Liver (tissue), 9 donors: ENCODE data around the gene KRTAP10-5. TPM values are rescaled to one million over a fixed set of nuclear protein-coding genes. Genes with fewer than 3 reads are reported as not detected.

Experiments
- DNase-seq: peaks from one replicate; pipeline ENCODE4 v3.0.0-alpha.2; 2017; ENCODE audit warnings: low spot score
- H3K27ac ChIP-seq, 2 donors: one replicate each; pipeline ENCODE4 v1.7.0; 2013; ENCODE audit warnings: inconsistent platforms in 2 of 2, low read length in 2 of 2, control low read depth in 1 of 2, low read depth in 1 of 2, mild to moderate bottlenecking in 1 of 2
- H3K27me3 ChIP-seq, 4 donors: one replicate each; pipeline versions ENCODE4 v1.6.1 to v1.7.0; 2013; ENCODE audit warnings: low read length in 3 of 4, inconsistent platforms in 1 of 4, mild to moderate bottlenecking in 1 of 4, moderate library complexity in 1 of 4; ENCODE audit not compliant: control insufficient read depth in 4 of 4, insufficient read depth in 4 of 4
- H3K36me3 ChIP-seq, 4 donors: one replicate each; pipeline versions ENCODE4 v1.6.1 to v1.7.0; 2013; ENCODE audit warnings: low read length in 3 of 4, mild to moderate bottlenecking in 3 of 4, low read depth in 1 of 4, moderate library complexity in 1 of 4; ENCODE audit not compliant: control insufficient read depth in 4 of 4, insufficient read depth in 3 of 4
- H3K4me1 ChIP-seq, 4 donors: one replicate each; pipeline versions ENCODE4 v1.6.1 to v1.7.0; 2013; ENCODE audit warnings: low read length in 3 of 4, mild to moderate bottlenecking in 3 of 4, moderate library complexity in 1 of 4; ENCODE audit not compliant: control insufficient read depth in 4 of 4, insufficient read depth in 4 of 4
- H3K4me3 ChIP-seq, 3 donors: one replicate each; pipeline versions ENCODE4 v1.6.1 to v1.7.0; 2013; ENCODE audit warnings: low read length in 3 of 3, control low read depth in 1 of 3, low read depth in 1 of 3, mild to moderate bottlenecking in 1 of 3
- H3K9ac ChIP-seq, 2 donors: one replicate each; pipeline ENCODE4 v1.7.0; 2013; ENCODE audit warnings: low read length in 2 of 2, mild to moderate bottlenecking in 2 of 2, moderate library complexity in 2 of 2, control low read depth in 1 of 2, low read depth in 1 of 2
- H3K9me3 ChIP-seq, 4 donors: one replicate each; pipeline versions ENCODE4 v1.6.1 to v1.7.0; 2013; ENCODE audit warnings: low read length in 3 of 4; ENCODE audit not compliant: control insufficient read depth in 4 of 4
- ATF3 ChIP-seq: IDR thresholded peaks from 2 replicates; pipeline ENCODE4 v1.6.1; 2016; ENCODE audit warnings: antibody characterized with exemption
- CTCF ChIP-seq: fragments of 150-350 bp; IDR thresholded peaks from 2 replicates; pipeline ENCODE4 v1.5.1; 2017; ENCODE audit warnings: improper control_type of control experiment, low read depth, low read length; ENCODE audit not compliant: missing input control
- FOXA1 ChIP-seq: IDR thresholded peaks from 2 replicates; pipeline ENCODE4 v1.6.1; 2016; ENCODE audit warnings: antibody characterized with exemption
- FOXA2 ChIP-seq: IDR thresholded peaks from 2 replicates; pipeline ENCODE4 v1.6.1; 2016; ENCODE audit warnings: antibody characterized with exemption
- GABPA ChIP-seq, 2 donors: IDR thresholded peaks in 1 of 2; conservative IDR thresholded peaks in 1 of 2; 2 replicates each; pipeline ENCODE4 v1.6.1; 2016; ENCODE audit warnings: antibody characterized with exemption in 2 of 2, mild to moderate bottlenecking in 1 of 2, moderate library complexity in 1 of 2
- HNF4A ChIP-seq, 2 donors: conservative IDR thresholded peaks; 2 replicates each; pipeline ENCODE4 v1.6.1; 2016; ENCODE audit warnings: antibody characterized with exemption in 2 of 2, mild to moderate bottlenecking in 2 of 2
- HNF4G ChIP-seq: IDR thresholded peaks from 2 replicates; pipeline ENCODE4 v1.6.1; 2016; ENCODE audit warnings: antibody characterized with exemption
- JUND ChIP-seq, 2 donors: IDR thresholded peaks; 2 replicates each; pipeline ENCODE4 v1.6.1; 2016; ENCODE audit warnings: antibody characterized with exemption in 2 of 2
- NR2F2 ChIP-seq: IDR thresholded peaks from 2 replicates; pipeline ENCODE4 v1.6.1; 2016; ENCODE audit warnings: antibody characterized with exemption
- RAD21 ChIP-seq, 2 donors: IDR thresholded peaks; 2 replicates each; pipeline ENCODE4 v1.6.1; 2016; ENCODE audit warnings: antibody characterized with exemption in 2 of 2, mild to moderate bottlenecking in 2 of 2
- REST ChIP-seq: IDR thresholded peaks from 2 replicates; pipeline ENCODE4 v1.6.1; 2016; ENCODE audit warnings: antibody characterized with exemption, mild to moderate bottlenecking
- RXRA ChIP-seq, 2 donors: IDR thresholded peaks; 2 replicates each; pipeline ENCODE4 v1.6.1; 2017 to 2018; ENCODE audit warnings: antibody characterized with exemption in 2 of 2, mild to moderate bottlenecking in 1 of 2
- SP1 ChIP-seq: IDR thresholded peaks from 2 replicates; pipeline ENCODE4 v1.6.1; 2018; ENCODE audit warnings: antibody characterized with exemption, mild to moderate bottlenecking
- TAF1 ChIP-seq: conservative IDR thresholded peaks from 2 replicates; pipeline ENCODE4 v1.6.1; 2016; ENCODE audit warnings: antibody characterized with exemption, mild to moderate bottlenecking
- YY1 ChIP-seq: IDR thresholded peaks from 2 replicates; pipeline ENCODE4 v1.6.1; 2016; ENCODE audit warnings: antibody characterized with exemption, mild to moderate bottlenecking
- ZBTB33 ChIP-seq: IDR thresholded peaks from 2 replicates; pipeline ENCODE4 v1.6.1; 2016; ENCODE audit warnings: antibody characterized with exemption
- WGBS: extraction: QIAGEN DNeasy Blood & Tissue Kit; methylation state at CpG from one replicate; pipeline ENCODE4 v1.1.7; 2013; 5-methylcytosine and 5-hydroxymethylcytosine counted together
- polyA plus RNA-seq, 2 donors: library from polyadenylated mRNA; stranded (reverse) in 1 of 2; unstranded in 1 of 2; fragments of 200-250 nt in 1 of 2; fragments of >200 nt in 1 of 2; fragmentation: Nextera tagmentation in 1 of 2; extraction: Ambion mirVana in 1 of 2; gene quantifications; one replicate each; pipeline versions ENCODE4 v1.2.1 to v1.2.3, GENCODE V29; 2013 to 2015
- total RNA-seq, 2 donors: library from RNA; depleted of rRNA; stranded (reverse); fragments of >200 nt; gene quantifications; one replicate each; pipeline ENCODE4 v1.2.3, GENCODE V29; 2014
- donor health status: healthy.
- donor health status: healthy.
- donor health status: healthy.
- donor health status: healthy.
- donor health status: healthy.

Gene KRTAP10-5
- total and polyA plus RNA-seq, 4 donors = not detected

GRCh38 chr21:44585892-44586291 is 5.5 kb upstream of the KRTAP10-5 start (continued):
- TF ChIP-seq CTCF (no peak), GABPA (IDR thresholded peaks at IDR 0.05 in 1 of 2, conservative IDR thresholded peaks at IDR 0.05 in 1 of 2) (no peak), RXRA (IDR thresholded peaks at IDR 0.05) (no peak)

- TF ChIP-seq RAD21 (IDR thresholded peaks at IDR 0.05) = no peak
- TF ChIP-seq GABPA (IDR thresholded peaks at IDR 0.05 in 1 of 2, conservative IDR thresholded peaks at IDR 0.05 in 1 of 2) = no peak
- no peak for TF ChIP-seq FOXA2
- no peak for TF ChIP-seq SP1
- TF ChIP-seq HNF4G = no peak
- TF ChIP-seq HNF4A (conservative IDR thresholded peaks at IDR 0.05) = no peak
- no peak for TF ChIP-seq FOXA1
- no peak for TF ChIP-seq REST
- TF ChIP-seq ATF3 = no peak
- no peak for TF ChIP-seq ZBTB33
- TF ChIP-seq TAF1 = no peak
- no peak for TF ChIP-seq JUND (IDR thresholded peaks at IDR 0.05)
- no peak for TF ChIP-seq NR2F2
- TF ChIP-seq YY1 = no peak
- no peak for TF ChIP-seq CTCF
- WGBS = 81% methylated on average over 6 of the region's 6 CpGs
- Histone ChIP-seq H3K4me1 (peaks cover 0 to 6% (median 0%) of the 10 kb centered on the region in 4 donors), H3K27me3 (no peaks in the 10 kb centered on the region), H3K36me3 (no peaks in the 10 kb centered on the region), H3K27ac (no peak overlapping the region), H3K4me3 (no peak overlapping the region), H3K9me3 (peaks cover 0 to 9% (median under 1%) of the 10 kb centered on the region in 4 donors), H3K9ac (no peak overlapping the region)
- no peak for DNase-seq
Observed at GRCh38 chr21:44583800-44584147, 3.4 kb upstream of the KRTAP10-5 start.
